SK-N-SH treated with all-trans-retinoic acid at 6 μM for 48 hours (cell line): ENCODE measurements around the gene NRK.

Experiments used
- ATAC-seq: fragments of 200-7000 bp; cut with Tn5 transposase; 3 replicates; pipeline ENCODE4 v1.9.1; 2020; ENCODE audit warnings: mild to moderate bottlenecking, moderate library complexity
- BACH2 ChIP-seq: fragments of 250-450 bp; sonication (Bioruptor Pico); IDR thresholded peaks from 2 replicates; pipeline ENCODE4 v1.9.0; 2021; ENCODE audit warnings: mild to moderate bottlenecking, borderline replicate concordance
- CSDC2 ChIP-seq: fragments of 250-450 bp; sonication (Bioruptor Pico); IDR thresholded peaks from 2 replicates; pipeline ENCODE4 v1.5.0; 2020; ENCODE audit warnings: mild to moderate bottlenecking, moderate library complexity
- CSRNP3 ChIP-seq: fragments of 250-450 bp; sonication (Bioruptor Pico); IDR thresholded peaks from 2 replicates; pipeline ENCODE4 v1.5.1; 2021; ENCODE audit warnings: mild to moderate bottlenecking, moderate library complexity
- ESRRG ChIP-seq: fragments of 250-450 bp; sonication (Bioruptor Pico); IDR thresholded peaks from 2 replicates; pipeline ENCODE4 v1.6.1; 2021; ENCODE audit warnings: mild to moderate bottlenecking
- GLIS3 ChIP-seq: fragments of 250-450 bp; sonication (Bioruptor Pico); IDR thresholded peaks from 2 replicates; pipeline ENCODE4 v1.5.0; 2020; ENCODE audit warnings: mild to moderate bottlenecking, moderate library complexity
- ISL1 ChIP-seq: fragments of 250-450 bp; sonication (Bioruptor Pico); IDR thresholded peaks from 2 replicates; pipeline ENCODE4 v2.1.2; 2022; ENCODE audit warnings: mild to moderate bottlenecking, moderate library complexity
- OSR1 ChIP-seq: fragments of 250-450 bp; sonication (Bioruptor Pico); IDR thresholded peaks from 2 replicates; pipeline ENCODE4 v1.8.0; 2022; ENCODE audit warnings: moderate library complexity, mild to moderate bottlenecking, inconsistent platforms
- PATZ1 ChIP-seq: fragments of 250-450 bp; sonication (Bioruptor Pico); IDR thresholded peaks from 2 replicates; pipeline ENCODE4 v1.8.0; 2020; ENCODE audit warnings: mild to moderate bottlenecking, moderate library complexity, borderline replicate concordance
- POU6F1 ChIP-seq: fragments of 250-450 bp; sonication (Bioruptor Pico); IDR thresholded peaks from 2 replicates; pipeline ENCODE4 v1.8.0; 2021; ENCODE audit warnings: low read depth, mild to moderate bottlenecking, moderate library complexity, borderline replicate concordance
- PPARA ChIP-seq: fragments of 250-450 bp; sonication (Bioruptor Pico); IDR thresholded peaks from 2 replicates; pipeline ENCODE4 v1.5.0; 2020; ENCODE audit warnings: mild to moderate bottlenecking, borderline replicate concordance
- RARB ChIP-seq: fragments of 250-450 bp; sonication (Bioruptor Pico); IDR thresholded peaks from 2 replicates; pipeline ENCODE4 v1.8.0; 2021; ENCODE audit warnings: mild to moderate bottlenecking, moderate library complexity
- SNAI2 ChIP-seq: fragments of 250-450 bp; sonication (Bioruptor Pico); IDR thresholded peaks from 2 replicates; pipeline ENCODE4 v1.5.0; 2020; ENCODE audit warnings: mild to moderate bottlenecking, moderate library complexity
- TCF4 ChIP-seq: fragments of 250-450 bp; sonication (Bioruptor Pico); IDR thresholded peaks from 2 replicates; pipeline ENCODE4 v1.8.0; 2021; ENCODE audit warnings: mild to moderate bottlenecking, moderate library complexity, borderline replicate concordance
- TOX ChIP-seq: fragments of 250-450 bp; sonication (Bioruptor Pico); IDR thresholded peaks from 2 replicates; pipeline ENCODE4 v1.8.0; 2021; ENCODE audit warnings: mild to moderate bottlenecking, moderate library complexity, borderline replicate concordance
- TSHZ2 ChIP-seq: fragments of 250-450 bp; sonication (Bioruptor Pico); IDR thresholded peaks from 2 replicates; pipeline ENCODE4 v1.5.0; 2020; ENCODE audit warnings: mild to moderate bottlenecking, moderate library complexity
- ZC3H10 ChIP-seq: fragments of 250-450 bp; sonication (Bioruptor Pico); IDR thresholded peaks from 2 replicates; pipeline ENCODE4 v1.5.1; 2021; ENCODE audit warnings: mild to moderate bottlenecking, moderate library complexity
- ZFP3 ChIP-seq: fragments of 250-450 bp; sonication (Bioruptor Pico); IDR thresholded peaks from 2 replicates; pipeline ENCODE4 v1.5.0; 2020; ENCODE audit warnings: mild to moderate bottlenecking, moderate library complexity
- ZFP30 ChIP-seq: fragments of 450-650 bp; formaldehyde crosslinking; IDR thresholded peaks from 2 replicates; pipeline ENCODE4 v1.5.0; 2022; ENCODE audit warnings: mild to moderate bottlenecking, moderate library complexity
- ZNF565 ChIP-seq: fragments of 450-650 bp; formaldehyde crosslinking; conservative IDR thresholded peaks from 2 replicates; pipeline ENCODE4 v1.5.0; 2020; ENCODE audit warnings: low read depth, mild to moderate bottlenecking, moderate library complexity
- ZNF70 ChIP-seq: fragments of 450-650 bp; formaldehyde crosslinking; IDR thresholded peaks from 2 replicates; pipeline ENCODE4 v1.5.0; 2020; ENCODE audit warnings: mild to moderate bottlenecking, moderate library complexity
- TF ChIP-seq, protein P1 (sequence below): fragments of 250-450 bp; sonication (Bioruptor Pico); IDR thresholded peaks from 2 replicates; pipeline ENCODE4 v1.5.1; 2020; ENCODE audit warnings: low read depth, mild to moderate bottlenecking, moderate library complexity

Gene NRK

DNA sequence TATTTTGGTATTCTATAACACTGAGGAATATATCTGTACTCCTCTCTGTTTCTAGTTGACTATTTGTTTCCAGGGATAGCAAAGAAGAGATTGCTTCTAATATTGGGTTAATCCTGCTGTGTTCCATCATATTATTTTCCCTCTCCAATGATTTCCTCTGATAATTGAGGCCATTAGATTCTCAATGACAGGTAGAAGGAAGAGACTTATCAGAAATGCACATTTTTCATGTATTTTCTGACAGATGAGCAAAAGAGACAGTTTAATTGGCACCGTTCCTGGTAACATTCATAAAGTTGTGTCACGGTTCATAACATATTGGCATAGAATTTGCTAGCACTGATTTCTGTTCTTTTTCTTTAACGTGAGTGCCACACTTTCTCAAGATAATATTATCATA is 58.2 kb downstream of the NRK start:
- TF ChIP-seq POU6F1 (no peak), ZFP3 (no peak), TSHZ2 (CRISPR knock-in tag) (no peak)
- TF ChIP-seq, protein P1, sequence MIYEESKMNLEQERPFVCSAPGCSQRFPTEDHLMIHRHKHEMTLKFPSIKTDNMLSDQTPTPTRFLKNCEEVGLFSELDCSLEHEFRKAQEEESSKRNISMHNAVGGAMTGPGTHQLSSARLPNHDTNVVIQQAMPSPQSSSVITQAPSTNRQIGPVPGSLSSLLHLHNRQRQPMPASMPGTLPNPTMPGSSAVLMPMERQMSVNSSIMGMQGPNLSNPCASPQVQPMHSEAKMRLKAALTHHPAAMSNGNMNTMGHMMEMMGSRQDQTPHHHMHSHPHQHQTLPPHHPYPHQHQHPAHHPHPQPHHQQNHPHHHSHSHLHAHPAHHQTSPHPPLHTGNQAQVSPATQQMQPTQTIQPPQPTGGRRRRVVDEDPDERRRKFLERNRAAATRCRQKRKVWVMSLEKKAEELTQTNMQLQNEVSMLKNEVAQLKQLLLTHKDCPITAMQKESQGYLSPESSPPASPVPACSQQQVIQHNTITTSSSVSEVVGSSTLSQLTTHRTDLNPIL (CRISPR knock-in tag) = no peak
- ATAC-seq = no peak

GRCh38 chrX:105882581-105883275 is 60.4 kb downstream of the NRK start:
- peak; percentile 33; the same call in 1 of the 3 replicates for ATAC-seq
- TF ChIP-seq TCF4 (peak; percentile 11; the same call in 1 of the 2 replicates), ZFP30 (CRISPR knock-in tag) (no peak), RARB (CRISPR knock-in tag) (no peak), ISL1 (CRISPR knock-in tag) (peak; percentile 71), PATZ1 (CRISPR knock-in tag) (no peak)

- no peak for TF ChIP-seq ZNF565 (CRISPR knock-in tag)
- no peak for TF ChIP-seq ESRRG
- TF ChIP-seq ZFP3 = no peak
- no peak for TF ChIP-seq ISL1 (CRISPR knock-in tag)
- no peak for TF ChIP-seq RARB (CRISPR knock-in tag)
- no peak for TF ChIP-seq PPARA
- TF ChIP-seq TOX (CRISPR knock-in tag) = no peak
- TF ChIP-seq ZNF70 (CRISPR knock-in tag) = no peak
- TF ChIP-seq POU6F1 = no peak
- no peak for TF ChIP-seq CSRNP3 (CRISPR knock-in tag)
- no peak for TF ChIP-seq TSHZ2 (CRISPR knock-in tag)
- no peak for TF ChIP-seq GLIS3 (CRISPR knock-in tag)
- TF ChIP-seq ZC3H10 = no peak
- no peak for TF ChIP-seq SNAI2 (CRISPR knock-in tag)
- no peak for TF ChIP-seq OSR1 (CRISPR knock-in tag)
- no peak for TF ChIP-seq CSDC2
- TF ChIP-seq BACH2 (CRISPR knock-in tag) = no peak
- TF ChIP-seq, all 23 proteins: peak for 0
Measured at GRCh38 chrX:105894721-105895120, 72.4 kb downstream of the NRK start.

More at GRCh38 chrX:105894721-105895120, 72.4 kb downstream of the NRK start:
- ATAC-seq = no peak
